ENCODE results near the gene PDE11A.

- TF ChIP-seq CTCF (IDR thresholded peaks at IDR 0.05 in 2 of 3, conservative IDR thresholded peaks at IDR 0.05 in 1 of 3; ENCODE audit: borderline replicate concordance in 1 of 3, insufficient read depth in 1 of 3, low read depth in 2 of 3, low read length in 2 of 3) = no peak
- no peak for TF ChIP-seq POLR2A (IDR thresholded peaks at IDR 0.05; ENCODE audit: borderline replicate concordance, extremely low read depth, insufficient read depth, insufficient read length)
These were observed 431.2 kb downstream of the PDE11A start for GRCh38 chr2:177641331-177641730.
